Middle frontal gyrus (tissue), 1 donor: Measurements from ENCODE around the gene MAP1A.

ENCODE experiments used
- DNase-seq: peaks from one replicate; pipeline ENCODE4 v3.0.0-alpha.2; 2015; ENCODE audit warnings: low spot score; ENCODE audit errors: extremely low spot score

The MAP1A gene

DNA sequence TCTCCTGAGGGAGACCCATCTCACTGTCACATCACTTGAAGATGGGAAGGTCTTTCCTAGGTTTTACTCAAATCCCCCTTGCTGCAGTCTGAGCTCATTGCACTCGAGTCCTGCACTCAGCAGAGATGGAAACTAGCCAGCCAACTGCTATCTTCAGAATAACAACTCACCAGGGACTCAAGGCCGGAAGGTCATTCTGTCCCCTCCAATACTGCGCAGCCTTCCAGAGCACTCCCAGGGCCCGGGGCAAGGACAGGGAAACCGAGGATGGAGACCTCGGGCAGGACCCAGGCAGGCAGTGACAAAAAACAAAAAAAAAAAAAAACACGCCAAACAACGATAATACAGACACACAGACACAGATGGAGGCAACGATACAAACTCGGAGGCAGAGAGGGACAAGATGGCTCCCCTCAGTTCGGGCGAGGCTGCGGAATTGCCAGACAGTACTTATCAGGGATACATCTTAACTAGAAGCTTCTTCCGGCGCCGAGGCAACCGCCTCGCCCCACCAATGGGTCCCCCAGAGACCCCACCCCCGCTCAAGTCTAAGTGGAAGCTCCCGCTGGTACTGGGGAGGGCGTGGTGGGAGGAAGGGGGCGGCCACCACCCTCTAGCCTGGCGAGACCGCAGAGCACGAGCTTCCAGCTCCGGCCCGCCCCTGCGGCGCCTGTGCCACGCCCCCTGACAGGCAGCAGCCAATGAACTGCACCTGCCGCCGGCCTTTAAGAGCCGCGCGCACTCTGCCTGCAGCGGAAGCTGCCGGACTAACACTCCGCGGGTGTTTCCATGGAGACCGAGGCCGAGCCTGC, 7.0 kb upstream of the MAP1A start:
- DNase-seq = peak; percentile 99

DNA sequence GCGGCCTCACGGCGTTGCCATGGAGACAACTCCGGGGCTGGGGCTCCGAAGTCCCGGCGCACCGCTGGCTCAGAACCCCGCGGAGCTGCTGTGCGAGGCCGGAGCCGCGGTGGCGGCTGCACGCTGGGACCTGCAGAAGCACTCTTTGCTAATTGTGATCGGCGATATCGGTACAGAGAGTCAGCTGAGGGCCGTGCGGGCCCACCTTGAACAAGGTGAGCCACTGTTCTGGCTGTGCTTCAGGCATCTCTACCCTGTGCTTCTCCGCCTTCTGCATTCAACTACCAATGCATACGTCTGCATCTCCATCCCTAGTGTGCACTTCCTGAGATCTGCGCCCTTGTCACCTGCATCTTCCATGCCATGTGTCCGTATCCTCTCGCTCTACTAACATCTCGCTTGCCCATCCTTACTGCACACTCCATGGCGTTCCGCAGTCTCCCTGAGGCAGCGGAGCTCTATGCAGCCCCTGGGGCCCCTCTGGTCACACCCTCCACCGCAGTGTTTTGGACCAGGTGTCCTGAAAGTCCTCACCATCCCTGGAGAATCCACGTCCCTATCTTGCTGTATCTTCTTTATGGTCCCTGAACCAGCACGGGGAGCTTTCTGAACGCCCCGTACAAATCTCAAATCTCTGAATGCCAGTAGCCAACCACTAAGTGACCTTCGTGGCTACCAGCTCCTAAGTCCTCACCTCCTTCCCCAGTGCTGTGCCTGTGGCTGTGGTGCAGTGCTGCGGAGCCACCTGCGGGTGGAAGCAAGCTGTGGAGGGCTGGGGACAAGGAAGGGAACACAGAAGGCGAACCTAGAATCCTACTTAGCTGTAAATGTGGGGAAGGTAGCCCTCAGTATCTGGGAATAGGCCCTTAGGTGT, 6.2 kb upstream of the MAP1A start:
- no peak for DNase-seq

DNA sequence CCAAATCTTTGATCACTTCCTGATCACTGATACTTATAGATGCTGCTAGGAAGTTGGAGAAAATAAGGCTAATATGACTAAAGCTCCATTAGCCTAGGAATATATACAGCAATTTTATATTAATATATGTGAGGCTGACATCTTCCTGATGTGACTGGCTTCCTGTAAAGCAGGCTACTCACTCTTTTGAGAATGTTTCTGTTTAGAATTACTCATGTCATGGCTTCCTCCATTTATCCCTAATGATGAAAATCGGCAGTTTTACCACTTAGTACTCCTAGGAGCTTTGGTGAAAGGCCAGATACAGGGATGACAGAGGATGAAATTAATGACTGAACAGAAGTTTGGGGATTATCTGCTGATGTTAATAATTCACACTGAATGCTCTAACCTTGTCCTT, 3.9 kb upstream of the MAP1A start:
- DNase-seq = no peak

DNA sequence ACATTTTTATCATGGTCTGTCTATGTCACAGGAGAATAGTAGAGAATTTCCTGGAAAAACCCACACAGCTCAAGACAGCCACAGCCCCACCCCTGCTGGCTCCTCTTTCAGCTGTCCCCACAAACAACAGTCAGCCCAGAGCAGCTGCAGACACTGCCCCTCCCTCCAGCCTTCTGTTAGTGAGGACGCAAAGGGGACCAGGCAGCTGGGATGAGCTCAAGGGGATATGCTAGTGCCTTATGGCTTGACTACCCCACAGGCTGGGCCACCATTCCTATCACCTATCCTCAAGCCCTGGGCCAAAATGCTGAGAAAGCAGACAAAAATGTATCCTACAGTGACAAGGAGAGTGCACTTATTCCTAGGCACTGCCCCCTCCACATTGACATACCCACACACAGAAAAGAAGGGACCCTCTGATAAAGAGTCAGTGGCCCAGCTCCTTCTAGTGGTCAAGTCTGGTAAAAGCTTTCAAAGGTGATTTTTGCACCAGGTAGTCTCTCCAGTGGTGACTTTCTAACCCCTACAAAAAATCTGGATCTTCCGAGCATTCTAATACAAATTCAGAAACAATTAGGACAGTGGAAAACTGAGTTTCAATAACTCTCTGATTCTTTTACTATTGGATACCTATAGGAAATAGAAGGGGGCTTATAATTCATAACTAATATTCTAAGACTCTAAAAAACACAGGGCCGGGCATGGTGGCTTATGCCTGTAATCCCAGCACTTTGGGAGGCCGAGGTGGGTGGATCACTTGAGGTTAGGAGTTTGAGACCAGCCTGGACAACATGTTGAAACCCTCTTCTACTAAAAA, 3.0 kb upstream of the MAP1A start:
- DNase-seq = peak; percentile 68

- no peak for DNase-seq
Measured at GRCh38 chr15:43515741-43516140, 1.7 kb upstream of the MAP1A start.

- DNase-seq = no peak
Measured at GRCh38 chr15:43516185-43516584, 1.2 kb upstream of the MAP1A start.

- no peak for DNase-seq
Measured at GRCh38 chr15:43516801-43517353, 531 bp upstream of the MAP1A start.

DNA sequence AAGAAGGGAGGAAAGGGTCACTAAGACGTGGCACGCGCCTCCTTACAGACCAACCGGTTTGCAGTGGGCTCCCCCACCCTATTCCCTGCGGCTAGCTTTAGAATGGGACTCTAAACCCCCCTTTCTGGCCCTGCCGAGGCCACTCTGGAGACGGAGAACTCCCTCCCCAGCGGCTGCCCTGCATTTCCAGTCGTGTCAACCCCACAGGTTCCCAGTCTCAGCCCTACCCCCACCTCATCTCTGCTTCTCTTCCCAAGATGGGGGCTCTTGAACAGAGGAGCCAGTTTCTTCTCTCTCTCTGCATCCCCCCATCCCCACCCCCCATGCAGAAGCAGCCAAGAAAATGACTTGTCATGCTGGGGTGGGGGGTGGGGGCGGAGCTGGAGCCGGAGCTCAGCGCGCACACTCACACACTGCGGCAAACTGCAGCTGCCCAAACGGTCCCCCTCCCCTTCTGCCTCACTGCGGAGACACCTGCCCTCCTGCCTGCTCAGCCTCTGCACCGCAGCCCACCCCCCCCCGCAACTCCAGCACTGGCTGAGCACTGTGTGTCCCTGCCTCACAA, 871 bp downstream of the MAP1A start:
- peak; percentile 65 for DNase-seq

DNA sequence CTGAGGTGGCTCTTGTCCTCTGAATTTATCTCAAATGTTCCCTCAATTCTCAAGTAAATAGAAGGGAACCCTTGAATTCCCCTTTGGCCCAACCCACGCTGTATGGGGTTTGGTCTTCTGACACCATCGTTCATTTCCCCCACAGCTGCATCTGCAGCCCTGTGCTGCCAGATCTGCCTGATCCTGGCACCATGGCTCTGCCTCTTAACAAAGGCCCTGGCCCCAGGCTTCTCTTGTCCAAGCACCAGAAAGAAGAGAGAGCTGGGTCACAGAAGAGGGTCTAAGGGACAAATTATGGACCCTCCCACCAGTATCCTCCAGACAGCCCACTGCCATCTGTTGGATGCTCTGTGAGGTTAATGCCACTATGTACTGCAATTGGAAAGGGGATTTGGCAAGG, 1.8 kb downstream of the MAP1A start:
- DNase-seq = no peak

- no peak for DNase-seq
Measured at GRCh38 chr15:43520138-43520537, 2.7 kb downstream of the MAP1A start.

- no peak for DNase-seq
Measured at GRCh38 chr15:43521419-43521818, 4.0 kb downstream of the MAP1A start.

- DNase-seq = no peak
Measured at GRCh38 chr15:43522247-43522646, 4.8 kb downstream of the MAP1A start.

GRCh38 chr15:43523646-43524045, 6.2 kb downstream of the MAP1A start:
- DNase-seq = no peak

GRCh38 chr15:43524254-43524845, 6.9 kb downstream of the MAP1A start:
- no peak for DNase-seq

DNA sequence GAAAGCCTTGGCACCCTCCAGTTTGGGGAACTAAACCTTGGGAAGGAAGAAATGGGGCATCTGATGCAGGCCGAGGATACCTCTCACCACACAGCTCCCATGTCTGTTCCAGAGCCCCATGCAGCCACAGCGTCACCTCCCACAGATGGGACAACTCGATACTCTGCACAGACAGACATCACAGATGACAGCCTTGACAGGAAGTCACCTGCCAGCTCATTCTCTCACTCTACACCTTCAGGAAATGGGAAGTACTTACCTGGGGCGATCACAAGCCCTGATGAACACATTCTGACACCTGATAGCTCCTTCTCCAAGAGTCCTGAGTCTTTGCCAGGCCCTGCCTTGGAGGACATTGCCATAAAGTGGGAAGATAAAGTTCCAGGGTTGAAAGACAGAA, 7.7 kb downstream of the MAP1A start:
- no peak for DNase-seq

- DNase-seq = no peak
Measured at GRCh38 chr15:43526261-43526930, 9.0 kb downstream of the MAP1A start.

- DNase-seq = no peak
Measured at GRCh38 chr15:43527016-43527801, 9.8 kb downstream of the MAP1A start.

DNA sequence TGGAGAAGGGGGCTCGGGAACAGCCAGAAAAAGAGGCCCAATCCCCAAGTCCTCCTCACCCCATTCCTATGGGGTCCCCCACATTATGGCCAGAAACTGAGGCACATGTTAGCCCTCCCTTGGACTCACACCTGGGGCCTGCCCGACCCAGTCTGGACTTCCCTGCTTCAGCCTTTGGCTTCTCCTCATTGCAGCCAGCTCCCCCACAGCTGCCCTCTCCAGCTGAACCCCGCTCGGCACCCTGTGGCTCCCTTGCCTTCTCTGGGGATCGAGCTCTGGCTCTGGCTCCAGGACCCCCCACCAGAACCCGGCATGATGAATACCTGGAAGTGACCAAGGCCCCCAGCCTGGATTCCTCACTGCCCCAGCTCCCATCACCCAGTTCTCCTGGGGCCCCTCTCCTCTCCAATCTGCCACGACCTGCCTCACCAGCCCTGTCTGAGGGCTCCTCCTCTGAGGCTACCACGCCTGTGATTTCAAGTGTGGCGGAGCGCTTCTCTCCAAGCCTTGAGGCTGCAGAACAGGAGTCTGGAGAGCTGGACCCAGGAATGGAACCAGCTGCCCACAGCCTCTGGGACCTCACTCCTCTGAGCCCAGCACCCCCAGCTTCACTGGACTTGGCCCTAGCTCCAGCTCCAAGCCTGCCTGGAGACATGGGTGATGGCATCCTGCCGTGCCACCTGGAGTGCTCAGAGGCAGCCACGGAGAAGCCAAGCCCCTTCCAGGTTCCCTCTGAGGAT, 10.6 kb downstream of the MAP1A start:
- DNase-seq = no peak
